ENCODE results near the gene INPP5A.

DNA sequence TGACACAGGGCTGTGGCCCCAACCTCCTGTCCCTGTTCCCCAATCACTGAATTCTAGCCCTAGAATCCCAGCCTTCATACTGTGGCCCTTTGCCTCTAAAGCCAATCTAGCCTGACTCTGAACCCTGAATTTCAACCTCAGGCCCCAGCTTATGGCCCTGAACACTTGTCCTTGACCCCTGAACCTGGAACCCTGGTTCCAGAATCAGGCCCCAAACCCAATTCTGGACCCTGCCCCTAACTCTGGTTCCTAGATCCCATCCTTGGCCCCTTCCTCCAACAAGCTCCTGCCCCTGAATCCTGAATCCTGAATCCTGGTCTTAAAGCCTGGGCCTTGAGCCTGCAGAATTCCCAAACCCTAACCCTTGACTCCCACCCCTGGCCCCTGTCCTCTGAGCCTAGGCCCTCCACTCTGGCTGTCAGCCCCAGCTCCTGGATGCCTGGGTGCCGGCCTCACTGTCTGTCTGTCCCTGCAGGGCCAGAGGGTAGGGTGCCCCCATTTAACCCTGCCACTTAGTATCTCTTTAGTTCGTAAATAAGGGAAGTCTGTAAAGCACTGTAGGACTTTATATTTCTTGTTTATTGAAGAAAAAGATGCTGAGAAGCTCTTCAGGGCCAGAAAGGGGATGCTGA, 1.3 kb downstream of the INPP5A start:
- TF ChIP-seq MXI1 (IDR thresholded peaks at IDR 0.05; ENCODE audit: borderline replicate concordance, low read depth, low read length): no peak
- no peak for TF ChIP-seq JDP2 (CRISPR knock-in tag; IDR thresholded peaks at IDR 0.05; ENCODE audit: borderline replicate concordance)
- TF ChIP-seq REL (CRISPR knock-in tag; conservative IDR thresholded peaks at IDR 0.05): no peak
- TF ChIP-seq SRY (CRISPR knock-in tag; IDR thresholded peaks at IDR 0.05): no peak
- TF ChIP-seq, protein P1, sequence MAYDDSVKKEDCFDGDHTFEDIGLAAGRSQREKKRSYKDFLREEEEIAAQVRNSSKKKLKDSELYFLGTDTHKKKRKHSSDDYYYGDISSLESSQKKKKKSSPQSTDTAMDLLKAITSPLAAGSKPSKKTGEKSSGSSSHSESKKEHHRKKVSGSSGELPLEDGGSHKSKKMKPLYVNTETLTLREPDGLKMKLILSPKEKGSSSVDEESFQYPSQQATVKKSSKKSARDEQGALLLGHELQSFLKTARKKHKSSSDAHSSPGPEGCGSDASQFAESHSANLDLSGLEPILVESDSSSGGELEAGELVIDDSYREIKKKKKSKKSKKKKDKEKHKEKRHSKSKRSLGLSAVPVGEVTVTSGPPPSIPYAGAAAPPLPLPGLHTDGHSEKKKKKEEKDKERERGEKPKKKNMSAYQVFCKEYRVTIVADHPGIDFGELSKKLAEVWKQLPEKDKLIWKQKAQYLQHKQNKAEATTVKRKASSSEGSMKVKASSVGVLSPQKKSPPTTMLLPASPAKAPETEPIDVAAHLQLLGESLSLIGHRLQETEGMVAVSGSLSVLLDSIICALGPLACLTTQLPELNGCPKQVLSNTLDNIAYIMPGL (CRISPR knock-in tag; IDR thresholded peaks at IDR 0.05; ENCODE audit: borderline replicate concordance in 1 of 2, low read depth in 1 of 2): no peak
- no peak for TF ChIP-seq ZNF207 (IDR thresholded peaks at IDR 0.05; ENCODE audit: borderline replicate concordance)
- TF ChIP-seq ZBTB1 (CRISPR knock-in tag; IDR thresholded peaks at IDR 0.05; ENCODE audit: borderline replicate concordance): no peak
- TF ChIP-seq, protein P2, sequence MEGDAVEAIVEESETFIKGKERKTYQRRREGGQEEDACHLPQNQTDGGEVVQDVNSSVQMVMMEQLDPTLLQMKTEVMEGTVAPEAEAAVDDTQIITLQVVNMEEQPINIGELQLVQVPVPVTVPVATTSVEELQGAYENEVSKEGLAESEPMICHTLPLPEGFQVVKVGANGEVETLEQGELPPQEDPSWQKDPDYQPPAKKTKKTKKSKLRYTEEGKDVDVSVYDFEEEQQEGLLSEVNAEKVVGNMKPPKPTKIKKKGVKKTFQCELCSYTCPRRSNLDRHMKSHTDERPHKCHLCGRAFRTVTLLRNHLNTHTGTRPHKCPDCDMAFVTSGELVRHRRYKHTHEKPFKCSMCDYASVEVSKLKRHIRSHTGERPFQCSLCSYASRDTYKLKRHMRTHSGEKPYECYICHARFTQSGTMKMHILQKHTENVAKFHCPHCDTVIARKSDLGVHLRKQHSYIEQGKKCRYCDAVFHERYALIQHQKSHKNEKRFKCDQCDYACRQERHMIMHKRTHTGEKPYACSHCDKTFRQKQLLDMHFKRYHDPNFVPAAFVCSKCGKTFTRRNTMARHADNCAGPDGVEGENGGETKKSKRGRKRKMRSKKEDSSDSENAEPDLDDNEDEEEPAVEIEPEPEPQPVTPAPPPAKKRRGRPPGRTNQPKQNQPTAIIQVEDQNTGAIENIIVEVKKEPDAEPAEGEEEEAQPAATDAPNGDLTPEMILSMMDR (CRISPR knock-in tag; IDR thresholded peaks at IDR 0.05): no peak
- TF ChIP-seq, protein P3, sequence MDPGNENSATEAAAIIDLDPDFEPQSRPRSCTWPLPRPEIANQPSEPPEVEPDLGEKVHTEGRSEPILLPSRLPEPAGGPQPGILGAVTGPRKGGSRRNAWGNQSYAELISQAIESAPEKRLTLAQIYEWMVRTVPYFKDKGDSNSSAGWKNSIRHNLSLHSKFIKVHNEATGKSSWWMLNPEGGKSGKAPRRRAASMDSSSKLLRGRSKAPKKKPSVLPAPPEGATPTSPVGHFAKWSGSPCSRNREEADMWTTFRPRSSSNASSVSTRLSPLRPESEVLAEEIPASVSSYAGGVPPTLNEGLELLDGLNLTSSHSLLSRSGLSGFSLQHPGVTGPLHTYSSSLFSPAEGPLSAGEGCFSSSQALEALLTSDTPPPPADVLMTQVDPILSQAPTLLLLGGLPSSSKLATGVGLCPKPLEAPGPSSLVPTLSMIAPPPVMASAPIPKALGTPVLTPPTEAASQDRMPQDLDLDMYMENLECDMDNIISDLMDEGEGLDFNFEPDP (CRISPR knock-in tag; conservative IDR thresholded peaks at IDR 0.05): no peak

Measured in HepG2 (cell line).